HG03432 (cell line): ENCODE data around the gene F5.
A peak's percentile ranks its signal among the peaks of the same experiment; 100 is the strongest.

Experiments used
- ATAC-seq: cut with Tn5 transposase; IDR thresholded peaks from one replicate; pipeline ENCODE4 v1.9.1; 2021; ENCODE audit warnings: mild to moderate bottlenecking, moderate library complexity; ENCODE audit not compliant: unreplicated experiment

Gene F5

GRCh38 chr1:169588785-169589485 lies 2.7 kb upstream of the F5 start:
- ATAC-seq, result no peak

DNA sequence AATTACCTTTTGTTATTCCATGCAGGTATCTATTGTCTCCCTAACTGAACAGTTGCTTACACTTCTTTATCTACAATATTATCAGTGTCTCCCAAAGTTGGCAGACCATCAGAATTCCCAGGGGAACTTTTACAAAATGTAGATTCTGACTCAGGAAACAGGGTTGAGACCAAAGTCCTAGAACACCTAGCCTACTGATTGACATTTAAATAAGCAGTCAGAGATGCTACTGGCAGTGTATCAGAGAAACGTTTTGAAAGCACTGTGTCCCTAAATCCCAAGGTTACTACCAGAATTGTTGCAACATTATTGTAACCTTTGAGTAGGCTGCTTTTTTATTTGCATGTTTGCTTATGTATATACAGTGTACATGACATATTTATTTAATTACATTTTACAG lies 1.8 kb upstream of the F5 start:
- ATAC-seq, result no peak

- peak; percentile 29 for ATAC-seq
Measured at GRCh38 chr1:169586067-169586394, 250 bp downstream of the F5 start.

DNA sequence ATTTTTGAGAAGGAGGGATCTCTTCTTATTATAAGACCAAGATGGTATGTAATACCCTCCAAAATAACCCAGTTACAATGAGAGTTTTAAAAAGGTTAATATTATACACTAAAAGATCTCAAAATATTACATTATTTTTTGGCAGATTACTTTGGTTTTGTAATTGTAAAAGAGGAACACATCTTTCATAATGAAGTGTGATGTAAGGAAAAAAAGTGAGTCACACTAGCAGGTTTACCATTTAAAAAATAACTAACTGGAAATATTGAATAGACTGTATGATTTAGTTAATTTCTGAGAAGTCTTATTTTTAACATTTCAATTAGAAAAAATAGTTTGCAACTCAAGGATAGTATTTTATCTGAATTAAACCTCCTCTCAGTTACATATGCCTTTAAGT lies 1.1 kb downstream of the F5 start:
- no peak for ATAC-seq

DNA sequence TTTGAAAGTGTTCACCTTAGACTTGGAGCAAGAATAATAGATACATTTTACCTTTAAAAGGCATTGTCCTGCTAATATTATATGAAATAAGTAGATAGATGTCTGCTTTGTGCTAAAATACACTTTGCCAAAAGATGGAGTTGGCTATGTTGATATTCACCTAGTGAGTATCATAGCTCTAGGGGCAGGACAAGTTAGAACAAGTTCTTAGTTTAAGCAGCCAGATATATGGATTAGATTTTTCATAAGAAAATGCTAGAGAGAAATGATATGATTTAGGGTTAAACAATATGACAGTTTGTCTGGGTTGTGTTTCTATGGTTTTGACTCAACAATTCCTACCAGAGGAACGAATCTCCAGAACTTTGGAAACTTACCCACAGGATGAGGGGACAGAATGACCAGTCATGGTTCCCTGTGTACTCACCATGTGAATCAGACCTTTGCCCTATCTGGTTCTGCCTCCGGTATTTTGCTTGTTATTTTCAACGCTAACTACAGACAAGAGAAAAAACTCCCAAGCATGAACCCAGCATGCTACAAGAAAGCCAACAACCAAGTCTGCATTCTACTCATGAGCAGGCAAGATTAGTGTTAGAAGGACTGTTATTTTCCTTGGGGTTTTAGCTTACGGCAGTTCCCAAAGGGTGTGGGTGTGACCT lies 1.7 kb downstream of the F5 start:
- ATAC-seq, result no peak

DNA sequence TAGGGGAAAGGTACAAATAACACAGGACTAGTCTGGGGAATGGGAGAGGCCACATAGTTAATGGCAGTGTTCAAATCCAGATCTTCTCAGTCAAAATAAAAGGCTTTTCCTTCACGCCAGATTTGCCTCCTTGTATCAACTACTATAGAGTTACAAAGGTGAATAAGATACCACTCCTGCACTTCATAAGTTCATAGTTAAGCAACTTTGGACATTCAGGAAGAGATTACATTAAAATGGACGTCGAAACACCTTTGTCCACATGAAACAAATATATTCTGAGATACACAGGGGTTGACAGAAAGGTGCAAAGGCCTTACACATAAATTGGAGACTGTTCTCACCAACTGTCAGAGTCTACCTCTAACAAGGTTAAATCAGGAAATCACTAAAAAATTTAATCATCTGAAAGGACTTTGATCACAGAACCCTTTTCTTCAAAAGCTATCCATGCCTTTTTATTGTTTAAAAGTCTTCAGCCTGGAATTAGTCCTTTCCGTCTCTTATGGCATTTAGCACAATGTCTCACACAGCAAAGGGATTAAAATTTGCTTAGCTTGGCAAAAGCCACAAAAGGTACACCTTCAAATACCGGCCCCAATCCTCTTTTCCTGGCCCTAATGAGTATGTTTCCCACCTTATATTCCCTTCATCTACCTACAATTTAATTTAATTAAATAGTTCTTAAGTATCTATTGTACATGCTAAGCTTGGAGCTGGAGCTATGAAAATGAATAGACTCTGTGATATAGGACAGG lies 8.1 kb downstream of the F5 start:
- no peak for ATAC-seq

- no peak for ATAC-seq
Measured at GRCh38 chr1:169576935-169577331, 9.3 kb downstream of the F5 start.

GRCh38 chr1:169576241-169576934 lies 9.9 kb downstream of the F5 start:
- no peak for ATAC-seq

DNA sequence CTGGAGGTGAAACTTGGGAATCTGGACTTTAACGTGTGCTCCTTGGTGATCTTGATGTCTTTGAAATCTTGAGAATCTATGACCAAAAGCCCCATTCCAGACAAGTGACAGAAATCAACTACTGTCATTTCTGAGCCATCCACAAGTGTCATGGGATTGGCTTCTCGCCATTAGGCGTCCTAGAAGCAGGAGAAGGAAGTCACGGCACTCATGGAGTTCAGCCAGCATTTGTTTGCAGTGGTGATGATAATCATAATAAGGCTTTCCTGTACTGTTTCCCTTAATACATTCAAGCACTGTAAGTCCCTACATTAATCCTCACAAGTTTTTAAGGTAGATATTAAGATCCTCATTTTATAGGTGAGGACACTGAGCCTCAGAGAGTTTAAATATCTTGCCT lies 11.9 kb downstream of the F5 start:
- no peak for ATAC-seq

- ATAC-seq, result no peak
Measured at GRCh38 chr1:169572187-169572586, 14.1 kb downstream of the F5 start.

GRCh38 chr1:169571450-169571849 lies 14.8 kb downstream of the F5 start:
- ATAC-seq, result no peak

GRCh38 chr1:169570172-169570574 lies 16.1 kb downstream of the F5 start:
- no peak for ATAC-seq

DNA sequence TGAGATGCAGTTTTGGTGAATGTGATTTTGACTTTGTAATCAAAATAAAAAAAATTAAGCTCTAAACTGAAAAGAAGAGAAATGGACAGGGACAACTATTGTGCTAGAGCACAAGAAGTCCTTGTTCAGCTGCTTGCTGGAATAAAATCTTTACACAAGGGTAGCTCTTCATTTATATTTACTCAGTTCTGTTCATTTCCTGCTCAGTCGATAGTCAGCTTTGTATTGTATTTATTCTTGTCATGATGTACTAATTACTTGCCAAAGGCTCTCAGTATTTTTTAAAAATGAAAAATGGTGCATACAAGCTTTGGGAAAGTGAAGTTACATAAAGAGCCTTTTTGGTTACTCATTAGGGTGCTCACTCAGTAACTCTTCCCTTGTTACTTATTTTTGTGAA lies 17.8 kb downstream of the F5 start:
- no peak for ATAC-seq

- no peak for ATAC-seq
Measured at GRCh38 chr1:169565335-169566271, 20.7 kb downstream of the F5 start.

GRCh38 chr1:169563650-169564049 lies 22.6 kb downstream of the F5 start:
- no peak for ATAC-seq

- no peak for ATAC-seq
Measured at GRCh38 chr1:169563019-169563615, 23.2 kb downstream of the F5 start.

GRCh38 chr1:169561692-169562091 lies 24.6 kb downstream of the F5 start:
- no peak for ATAC-seq

GRCh38 chr1:169557131-169557530 lies 29.1 kb downstream of the F5 start:
- ATAC-seq, result no peak

DNA sequence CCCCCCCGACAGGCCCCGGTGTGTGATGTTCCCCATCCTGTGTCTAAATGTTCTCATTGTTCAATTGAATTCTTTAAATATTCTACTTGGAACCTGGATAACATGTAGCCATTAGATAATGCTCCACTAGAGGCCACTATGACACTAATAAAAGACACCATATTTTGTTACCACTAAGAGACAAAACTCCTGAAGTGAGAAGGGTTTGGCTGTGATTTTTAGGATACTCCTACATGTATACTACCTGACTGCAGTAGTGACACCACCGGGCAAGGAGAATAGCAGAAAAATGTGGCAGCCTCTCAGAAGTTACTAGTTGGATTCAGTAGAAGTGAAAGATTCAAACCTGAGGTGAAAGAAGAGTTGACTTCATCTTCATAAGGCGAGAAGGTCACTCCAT lies 36.0 kb downstream of the F5 start:
- ATAC-seq, result peak; percentile 71

DNA sequence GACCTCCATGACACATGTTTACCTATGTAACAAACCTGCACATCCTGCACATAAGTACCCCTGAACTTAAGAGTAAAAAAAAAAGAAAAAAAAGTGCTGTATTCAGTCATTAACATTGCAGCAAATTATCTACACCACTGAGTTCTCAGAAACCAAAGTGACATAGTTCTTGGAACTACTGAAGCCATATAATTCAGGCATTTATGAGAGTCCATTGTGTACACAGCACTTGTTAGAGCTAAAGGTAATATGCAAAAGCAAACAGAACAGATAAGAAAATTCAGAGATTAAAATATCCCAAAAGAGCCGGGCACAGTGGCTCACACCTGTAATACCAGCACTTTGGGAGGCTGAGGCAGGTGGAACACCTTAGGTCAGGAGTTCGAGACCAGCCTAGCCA lies 38.0 kb downstream of the F5 start:
- ATAC-seq, result no peak
